ENCODE results near the gene CST2. TPM values are rescaled to one million over a fixed set of nuclear protein-coding genes. Genes with fewer than 3 reads are reported as not detected.

CST2 gene
- total and polyA plus RNA-seq, 2 donors (not counting 3 experiments of a cell fraction or from before 2014, with no cell fraction given) = not detected

DNA sequence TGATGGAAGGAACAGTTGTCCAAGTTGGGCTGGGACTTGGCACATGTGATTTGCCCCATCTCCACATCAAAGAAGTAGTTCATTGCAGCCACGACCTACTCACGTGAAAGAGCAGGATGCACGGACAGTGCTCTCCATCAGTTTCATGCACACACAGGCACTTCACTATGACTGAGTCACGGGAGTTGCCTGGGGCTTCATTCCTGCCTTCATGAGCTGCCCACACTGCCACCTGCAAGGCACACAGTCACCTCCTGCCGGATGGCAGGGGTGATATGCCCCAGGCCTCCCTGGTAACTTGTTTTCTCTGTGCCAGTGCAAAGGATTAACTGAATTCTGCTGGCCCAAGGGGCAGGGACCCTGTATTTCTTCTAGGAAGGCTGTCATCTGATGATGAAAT is 30.2 kb upstream of the CST2 start:
- no peak for DNase-seq (ENCODE audit: low read depth, low spot score)
- ChIA-PET CTCF (no interaction called here), POLR2A (no interaction called here)
- Histone ChIP-seq H3K9ac (replicated peaks; ENCODE audit: extremely low read depth, insufficient read depth, low read length) (no peak overlapping the region), H3K36me3 (ENCODE audit: control insufficient read depth in 2 of 2, extremely low read depth in 1 of 2, insufficient read depth in 2 of 2, low read length in 2 of 2) (no peaks in the 10 kb centered on the region), H3K79me2 (ENCODE audit: control insufficient read depth, insufficient read depth, low read length) (no peaks in the 10 kb centered on the region), H3K4me1 (ENCODE audit: control insufficient read depth, extremely low read depth, insufficient read depth, low read length) (no peaks in the 10 kb centered on the region), H3K4me3 (replicated peaks in 1 of 3; ENCODE audit: insufficient read depth in 1 of 3, low read depth in 1 of 3, low read length in 3 of 3) (no peak overlapping the region), H3K27me3 (ENCODE audit: control insufficient read depth in 2 of 2, insufficient read depth in 2 of 2, low read length in 2 of 2) (no peaks in the 10 kb centered on the region), H3K4me2 (ENCODE audit: insufficient read depth, low read length) (no peak overlapping the region), H2AFZ (ENCODE audit: low read depth, low read length) (no peak overlapping the region), H3K9me1 (replicated peaks; ENCODE audit: control insufficient read depth, extremely low read depth, insufficient read depth, low read length) (no peaks in the 10 kb centered on the region), H4K20me1 (replicated peaks; ENCODE audit: control insufficient read depth, extremely low read depth, insufficient read depth, low read length) (no peaks in the 10 kb centered on the region), H3K27ac (ENCODE audit: insufficient read depth, low read depth, low read length) (no peak overlapping the region), H3K9me3 (replicated peaks; ENCODE audit: control insufficient read depth, insufficient read depth, low read length) (no peaks in the 10 kb centered on the region)
- no TSS peak for BruUV-seq (replicated peaks)
- FAIRE-seq = no peak
- dilution Hi-C loops (cut with MboI; ENCODE audit: extremely low pct_ligation_motif_present, low sequenced_read_pairs) = no loop called here
- intact Hi-C loops (cut with micrococcal nuclease) = no loop called here
- TF ChIP-seq EZH2 (IDR thresholded peaks at IDR 0.05; ENCODE audit: borderline replicate concordance, low read depth, low read length, severe bottlenecking) (no peak), POLR2A (IDR thresholded peaks at IDR 0.05; ENCODE audit: low read depth, low read length) (no peak), POLR2AphosphoS5 (IDR thresholded peaks at IDR 0.05; ENCODE audit: insufficient read depth, low read depth, low read length) (no peak), JUN (IDR thresholded peaks at IDR 0.05; ENCODE audit: borderline replicate concordance, insufficient read depth, insufficient read length, low read depth) (no peak), FOS (IDR thresholded peaks at IDR 0.05; ENCODE audit: borderline replicate concordance, insufficient read depth, low read length) (no peak), MYC (IDR thresholded peaks at IDR 0.05; ENCODE audit: low read depth, low read length) (no peak), GATA2 (IDR thresholded peaks at IDR 0.05; ENCODE audit: insufficient read depth, insufficient read length, low read depth, low read length) (no peak)
- TF ChIP-seq, protein P1, sequence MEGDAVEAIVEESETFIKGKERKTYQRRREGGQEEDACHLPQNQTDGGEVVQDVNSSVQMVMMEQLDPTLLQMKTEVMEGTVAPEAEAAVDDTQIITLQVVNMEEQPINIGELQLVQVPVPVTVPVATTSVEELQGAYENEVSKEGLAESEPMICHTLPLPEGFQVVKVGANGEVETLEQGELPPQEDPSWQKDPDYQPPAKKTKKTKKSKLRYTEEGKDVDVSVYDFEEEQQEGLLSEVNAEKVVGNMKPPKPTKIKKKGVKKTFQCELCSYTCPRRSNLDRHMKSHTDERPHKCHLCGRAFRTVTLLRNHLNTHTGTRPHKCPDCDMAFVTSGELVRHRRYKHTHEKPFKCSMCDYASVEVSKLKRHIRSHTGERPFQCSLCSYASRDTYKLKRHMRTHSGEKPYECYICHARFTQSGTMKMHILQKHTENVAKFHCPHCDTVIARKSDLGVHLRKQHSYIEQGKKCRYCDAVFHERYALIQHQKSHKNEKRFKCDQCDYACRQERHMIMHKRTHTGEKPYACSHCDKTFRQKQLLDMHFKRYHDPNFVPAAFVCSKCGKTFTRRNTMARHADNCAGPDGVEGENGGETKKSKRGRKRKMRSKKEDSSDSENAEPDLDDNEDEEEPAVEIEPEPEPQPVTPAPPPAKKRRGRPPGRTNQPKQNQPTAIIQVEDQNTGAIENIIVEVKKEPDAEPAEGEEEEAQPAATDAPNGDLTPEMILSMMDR (IDR thresholded peaks at IDR 0.05; ENCODE audit: extremely low read depth in 1 of 2, insufficient read depth in 1 of 2, low read depth in 1 of 2, low read length in 2 of 2) = no peak
- TF ChIP-seq, protein P2, sequence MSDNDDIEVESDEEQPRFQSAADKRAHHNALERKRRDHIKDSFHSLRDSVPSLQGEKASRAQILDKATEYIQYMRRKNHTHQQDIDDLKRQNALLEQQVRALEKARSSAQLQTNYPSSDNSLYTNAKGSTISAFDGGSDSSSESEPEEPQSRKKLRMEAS (IDR thresholded peaks at IDR 0.05; ENCODE audit: insufficient read depth, insufficient read length) = no peak

Measured in endothelial cell of umbilical vein (primary cell).